Neural cell (in vitro differentiated cells): ENCODE data around the gene MED14. TPM values are rescaled to one million over a fixed set of nuclear protein-coding genes. Genes with fewer than 3 reads are reported as not detected.

ENCODE experiments used
- H2AFZ ChIP-seq: fragments of 200-600, 300-800 bp; sonication (generic), shearing (Covaris generic); 2 replicates; pipeline ENCODE4 v1.6.0; 2014; ENCODE audit warnings: low read depth, mild to moderate bottlenecking, antibody characterized with exemption, low read length, moderate library complexity
- H3F3A ChIP-seq: fragments of 200-600 bp; shearing (Covaris generic); 2 replicates; pipeline ENCODE4 v1.6.1; 2016; ENCODE audit warnings: mild to moderate bottlenecking, moderate library complexity, mixed read lengths, antibody characterized with exemption, low read length; ENCODE audit not compliant: insufficient read depth, poor library complexity, severe bottlenecking
- H3K27ac ChIP-seq: fragments of 200-600, 300-800 bp; sonication (generic), shearing (Covaris generic); 2 replicates; pipeline ENCODE4 v1.5.1; 2014; ENCODE audit warnings: mild to moderate bottlenecking, low read length, moderate library complexity
- H3K27me3 ChIP-seq: fragments of 300-800, 200-600 bp; sonication (generic), shearing (Covaris generic); 2 replicates; pipeline ENCODE4 v1.6.0; 2014; ENCODE audit warnings: mild to moderate bottlenecking, low read depth, low read length, moderate library complexity; ENCODE audit not compliant: insufficient read depth
- H3K36me3 ChIP-seq: fragments of 300-800, 200-600 bp; sonication (generic), shearing (Covaris generic); 2 replicates; pipeline ENCODE4 v1.5.1; 2014; ENCODE audit warnings: mild to moderate bottlenecking, antibody characterized with exemption, low read length, moderate library complexity; ENCODE audit not compliant: insufficient read depth
- H3K4me2 ChIP-seq: fragments of 300-800, 200-600 bp; sonication (generic), shearing (Covaris generic); 2 replicates; pipeline ENCODE4 v1.6.0; 2014; ENCODE audit warnings: mild to moderate bottlenecking, low read length
- H3K4me3 ChIP-seq: fragments of 300-800, 200-600 bp; sonication (generic), shearing (Covaris generic); 2 replicates; pipeline ENCODE4 v1.5.1; 2014; ENCODE audit warnings: mild to moderate bottlenecking, low read length, moderate library complexity
- H3K79me2 ChIP-seq: fragments of 200-600 bp; shearing (Covaris generic); replicated peaks from 2 replicates; pipeline ENCODE4 v1.6.0; 2014; ENCODE audit warnings: mild to moderate bottlenecking, low read length, moderate library complexity; ENCODE audit not compliant: insufficient read depth
- H3K9ac ChIP-seq: fragments of 300-800, 200-600 bp; sonication (generic), shearing (Covaris generic); 2 replicates; pipeline ENCODE4 v1.6.1; 2016; ENCODE audit warnings: mild to moderate bottlenecking, low read length, mixed read lengths
- H3K9me2 ChIP-seq: fragments of 200-600 bp; shearing (Covaris generic); 2 replicates; pipeline ENCODE4 v1.6.1; 2016; ENCODE audit warnings: mild to moderate bottlenecking, low read length, mixed read lengths; ENCODE audit not compliant: insufficient read depth
- H3K9me3 ChIP-seq: fragments of 200-600, 300-800 bp; sonication (generic), shearing (Covaris generic); 2 replicates; pipeline ENCODE4 v1.6.1; 2016; ENCODE audit warnings: mild to moderate bottlenecking, mixed run types, low read length, moderate library complexity, mixed read lengths
- H4K20me1 ChIP-seq: fragments of 200-600 bp; shearing (Covaris generic); 2 replicates; pipeline ENCODE4 v1.6.1; 2016; ENCODE audit warnings: mild to moderate bottlenecking, mixed run types; ENCODE audit not compliant: insufficient read depth
- EP300 ChIP-seq: fragments of 450-650 bp; conservative IDR thresholded peaks from 2 replicates; pipeline ENCODE4 v1.6.1; 2014; ENCODE audit warnings: antibody characterized with exemption, mild to moderate bottlenecking, moderate library complexity; ENCODE audit not compliant: poor library complexity, severe bottlenecking
- EZH2 ChIP-seq: fragments of 200-600, 300-800 bp; shearing (Covaris generic), sonication (generic); IDR thresholded peaks from 2 replicates; pipeline ENCODE4 v1.6.1; 2014; ENCODE audit warnings: antibody characterized with exemption, low read length, borderline replicate concordance, mild to moderate bottlenecking; ENCODE audit not compliant: insufficient read depth, poor library complexity, severe bottlenecking
- MXI1 ChIP-seq: fragments of 450-650 bp; conservative IDR thresholded peaks from 2 replicates; pipeline ENCODE4 v1.6.1; 2014; ENCODE audit warnings: antibody characterized with exemption, mild to moderate bottlenecking; ENCODE audit not compliant: poor library complexity, severe bottlenecking
- POLR2AphosphoS5 ChIP-seq: IDR thresholded peaks from 2 replicates; pipeline ENCODE4 v1.6.1; 2012
- RAD21 ChIP-seq: fragments of 450-650 bp; conservative IDR thresholded peaks from 2 replicates; pipeline ENCODE4 v1.6.1; 2014; ENCODE audit warnings: antibody characterized with exemption, mild to moderate bottlenecking, moderate library complexity
- SMC3 ChIP-seq: fragments of 450-650 bp; conservative IDR thresholded peaks from 2 replicates; pipeline ENCODE4 v1.6.1; 2014; ENCODE audit warnings: antibody characterized with exemption, mild to moderate bottlenecking, moderate library complexity; ENCODE audit not compliant: poor library complexity
- TAF1 ChIP-seq: IDR thresholded peaks from 2 replicates; pipeline ENCODE4 v1.6.1; 2012; ENCODE audit warnings: low read depth
- polyA plus RNA-seq: library from polyadenylated mRNA; depleted of rRNA; stranded (reverse); fragments of >200 nt; gene quantifications from 2 replicates; pipeline ENCODE4 v1.2.3, GENCODE V29; 2014
- TF ChIP-seq, protein P1 (sequence below): fragments of 450-650 bp; IDR thresholded peaks from 2 replicates; pipeline ENCODE4 v1.5.1; 2014; ENCODE audit warnings: antibody characterized with exemption, mild to moderate bottlenecking, moderate library complexity; ENCODE audit not compliant: poor library complexity, severe bottlenecking
- TF ChIP-seq, protein P2 (sequence below): IDR thresholded peaks from 2 replicates; pipeline ENCODE4 v1.6.1; 2012; ENCODE audit warnings: borderline replicate concordance

Gene MED14
- polyA plus RNA-seq, 1 donor from 2014 or later = 22.4 TPM

DNA sequence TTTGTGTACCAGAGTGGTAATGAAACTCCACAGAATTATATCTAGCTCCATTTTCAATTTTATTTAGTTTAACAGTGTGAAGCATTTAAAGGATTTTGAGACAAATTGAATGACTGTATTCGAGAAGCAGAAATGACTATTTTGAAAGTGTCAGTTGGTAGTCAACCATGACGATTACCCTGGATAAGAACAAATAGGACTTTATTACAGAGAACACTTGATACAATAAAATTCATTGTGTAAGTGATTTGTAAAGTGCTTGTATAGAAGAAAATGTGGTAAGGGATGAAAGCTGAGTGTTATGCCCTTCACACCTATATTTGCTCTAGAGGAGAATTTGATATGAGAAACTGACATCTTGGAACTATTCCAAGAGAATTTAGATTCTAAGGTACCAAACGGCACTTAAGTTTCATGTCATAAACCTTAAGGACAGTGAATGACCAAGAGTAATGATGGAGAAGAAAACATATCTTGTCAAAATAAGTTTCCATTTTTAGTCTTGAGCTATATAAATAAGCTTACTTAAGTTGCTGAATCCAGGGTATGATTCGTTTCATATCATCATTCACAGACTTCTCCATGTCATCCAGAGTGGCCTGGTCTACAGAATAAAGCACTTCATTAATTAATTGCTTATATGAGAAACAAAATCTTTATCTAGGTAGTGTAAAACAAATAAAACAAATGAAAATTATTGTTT, 34.6 kb downstream of the MED14 start:
- peaks cover 8% of the 10 kb centered on the region for H3K36me3 ChIP-seq
- no peaks in the 10 kb centered on the region for H3F3A ChIP-seq
- H2AFZ ChIP-seq = no peak overlapping the region
- H3K27ac ChIP-seq = no peak overlapping the region
- H4K20me1 ChIP-seq = no peaks in the 10 kb centered on the region
- no peaks in the 10 kb centered on the region for H3K27me3 ChIP-seq
- H3K9ac ChIP-seq = no peak overlapping the region
- H3K9me2 ChIP-seq = no peaks in the 10 kb centered on the region
- no peak overlapping the region for H3K4me2 ChIP-seq
- TF ChIP-seq TAF1 (no peak), SMC3 (no peak), MXI1 (no peak), EZH2 (no peak), RAD21 (no peak), EP300 (no peak), POLR2AphosphoS5 (no peak)
- TF ChIP-seq, protein P1, sequence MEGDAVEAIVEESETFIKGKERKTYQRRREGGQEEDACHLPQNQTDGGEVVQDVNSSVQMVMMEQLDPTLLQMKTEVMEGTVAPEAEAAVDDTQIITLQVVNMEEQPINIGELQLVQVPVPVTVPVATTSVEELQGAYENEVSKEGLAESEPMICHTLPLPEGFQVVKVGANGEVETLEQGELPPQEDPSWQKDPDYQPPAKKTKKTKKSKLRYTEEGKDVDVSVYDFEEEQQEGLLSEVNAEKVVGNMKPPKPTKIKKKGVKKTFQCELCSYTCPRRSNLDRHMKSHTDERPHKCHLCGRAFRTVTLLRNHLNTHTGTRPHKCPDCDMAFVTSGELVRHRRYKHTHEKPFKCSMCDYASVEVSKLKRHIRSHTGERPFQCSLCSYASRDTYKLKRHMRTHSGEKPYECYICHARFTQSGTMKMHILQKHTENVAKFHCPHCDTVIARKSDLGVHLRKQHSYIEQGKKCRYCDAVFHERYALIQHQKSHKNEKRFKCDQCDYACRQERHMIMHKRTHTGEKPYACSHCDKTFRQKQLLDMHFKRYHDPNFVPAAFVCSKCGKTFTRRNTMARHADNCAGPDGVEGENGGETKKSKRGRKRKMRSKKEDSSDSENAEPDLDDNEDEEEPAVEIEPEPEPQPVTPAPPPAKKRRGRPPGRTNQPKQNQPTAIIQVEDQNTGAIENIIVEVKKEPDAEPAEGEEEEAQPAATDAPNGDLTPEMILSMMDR = no peak
- TF ChIP-seq, protein P2, sequence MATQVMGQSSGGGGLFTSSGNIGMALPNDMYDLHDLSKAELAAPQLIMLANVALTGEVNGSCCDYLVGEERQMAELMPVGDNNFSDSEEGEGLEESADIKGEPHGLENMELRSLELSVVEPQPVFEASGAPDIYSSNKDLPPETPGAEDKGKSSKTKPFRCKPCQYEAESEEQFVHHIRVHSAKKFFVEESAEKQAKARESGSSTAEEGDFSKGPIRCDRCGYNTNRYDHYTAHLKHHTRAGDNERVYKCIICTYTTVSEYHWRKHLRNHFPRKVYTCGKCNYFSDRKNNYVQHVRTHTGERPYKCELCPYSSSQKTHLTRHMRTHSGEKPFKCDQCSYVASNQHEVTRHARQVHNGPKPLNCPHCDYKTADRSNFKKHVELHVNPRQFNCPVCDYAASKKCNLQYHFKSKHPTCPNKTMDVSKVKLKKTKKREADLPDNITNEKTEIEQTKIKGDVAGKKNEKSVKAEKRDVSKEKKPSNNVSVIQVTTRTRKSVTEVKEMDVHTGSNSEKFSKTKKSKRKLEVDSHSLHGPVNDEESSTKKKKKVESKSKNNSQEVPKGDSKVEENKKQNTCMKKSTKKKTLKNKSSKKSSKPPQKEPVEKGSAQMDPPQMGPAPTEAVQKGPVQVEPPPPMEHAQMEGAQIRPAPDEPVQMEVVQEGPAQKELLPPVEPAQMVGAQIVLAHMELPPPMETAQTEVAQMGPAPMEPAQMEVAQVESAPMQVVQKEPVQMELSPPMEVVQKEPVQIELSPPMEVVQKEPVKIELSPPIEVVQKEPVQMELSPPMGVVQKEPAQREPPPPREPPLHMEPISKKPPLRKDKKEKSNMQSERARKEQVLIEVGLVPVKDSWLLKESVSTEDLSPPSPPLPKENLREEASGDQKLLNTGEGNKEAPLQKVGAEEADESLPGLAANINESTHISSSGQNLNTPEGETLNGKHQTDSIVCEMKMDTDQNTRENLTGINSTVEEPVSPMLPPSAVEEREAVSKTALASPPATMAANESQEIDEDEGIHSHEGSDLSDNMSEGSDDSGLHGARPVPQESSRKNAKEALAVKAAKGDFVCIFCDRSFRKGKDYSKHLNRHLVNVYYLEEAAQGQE = no peak
- no peaks in the 10 kb centered on the region for H3K9me3 ChIP-seq
- H3K79me2 ChIP-seq = no peaks in the 10 kb centered on the region
- H3K4me3 ChIP-seq = no peak overlapping the region

DNA sequence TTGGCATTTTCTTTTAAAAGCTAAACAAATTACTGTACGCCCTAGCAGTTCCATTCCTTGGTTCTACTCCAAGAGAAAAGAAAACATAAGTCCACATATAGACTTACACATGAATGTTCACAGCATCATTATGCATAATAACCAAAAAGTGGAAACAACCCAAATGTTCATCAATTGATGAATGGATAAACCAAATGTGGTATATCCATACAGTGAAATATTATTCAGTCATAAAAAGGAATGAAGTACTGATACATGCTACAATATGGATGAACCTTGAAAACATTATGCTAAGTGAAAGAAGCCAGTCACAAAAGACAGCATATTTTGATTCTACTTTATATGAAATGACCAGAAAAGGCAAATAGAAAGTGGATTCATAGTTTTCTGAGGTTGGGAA, 36.5 kb downstream of the MED14 start:
- no peaks in the 10 kb centered on the region for H4K20me1 ChIP-seq
- no peak overlapping the region for H3K9ac ChIP-seq
- no peaks in the 10 kb centered on the region for H3K27me3 ChIP-seq
- no peak overlapping the region for H2AFZ ChIP-seq
- H3K36me3 ChIP-seq = peaks cover 8% of the 10 kb centered on the region
- no peaks in the 10 kb centered on the region for H3K9me3 ChIP-seq
- no peaks in the 10 kb centered on the region for H3K79me2 ChIP-seq
- H3K4me2 ChIP-seq = no peak overlapping the region
- H3K9me2 ChIP-seq = no peaks in the 10 kb centered on the region
- TF ChIP-seq, protein P2 = no peak
- TF ChIP-seq RAD21 = no peak
- TF ChIP-seq MXI1 = no peak
- no peak for TF ChIP-seq SMC3
- no peak for TF ChIP-seq EP300
- TF ChIP-seq TAF1 = no peak
- no peak overlapping the region for H3K27ac ChIP-seq
- no peaks in the 10 kb centered on the region for H3F3A ChIP-seq
- H3K4me3 ChIP-seq = no peak overlapping the region
